ENCODE measurements around the gene TAC4.

GRCh38 chr17:49822829-49823228, 25.0 kb downstream of the TAC4 start:
- TF ChIP-seq, protein P1, sequence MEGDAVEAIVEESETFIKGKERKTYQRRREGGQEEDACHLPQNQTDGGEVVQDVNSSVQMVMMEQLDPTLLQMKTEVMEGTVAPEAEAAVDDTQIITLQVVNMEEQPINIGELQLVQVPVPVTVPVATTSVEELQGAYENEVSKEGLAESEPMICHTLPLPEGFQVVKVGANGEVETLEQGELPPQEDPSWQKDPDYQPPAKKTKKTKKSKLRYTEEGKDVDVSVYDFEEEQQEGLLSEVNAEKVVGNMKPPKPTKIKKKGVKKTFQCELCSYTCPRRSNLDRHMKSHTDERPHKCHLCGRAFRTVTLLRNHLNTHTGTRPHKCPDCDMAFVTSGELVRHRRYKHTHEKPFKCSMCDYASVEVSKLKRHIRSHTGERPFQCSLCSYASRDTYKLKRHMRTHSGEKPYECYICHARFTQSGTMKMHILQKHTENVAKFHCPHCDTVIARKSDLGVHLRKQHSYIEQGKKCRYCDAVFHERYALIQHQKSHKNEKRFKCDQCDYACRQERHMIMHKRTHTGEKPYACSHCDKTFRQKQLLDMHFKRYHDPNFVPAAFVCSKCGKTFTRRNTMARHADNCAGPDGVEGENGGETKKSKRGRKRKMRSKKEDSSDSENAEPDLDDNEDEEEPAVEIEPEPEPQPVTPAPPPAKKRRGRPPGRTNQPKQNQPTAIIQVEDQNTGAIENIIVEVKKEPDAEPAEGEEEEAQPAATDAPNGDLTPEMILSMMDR (IDR thresholded peaks at IDR 0.05; ENCODE audit: insufficient read depth, low read depth, low read length), result no peak
- no peak for TF ChIP-seq EZH2 (IDR thresholded peaks at IDR 0.05; ENCODE audit: insufficient read depth, low read length)
